A673 (cell line): ENCODE results near the gene GOLGB1.

ENCODE experiments used
- CTCF ChIP-seq: fragments of 300-800, 200-600 bp; sonication (generic); conservative IDR thresholded peaks from 2 replicates; pipeline ENCODE4 v1.5.1; 2017; ENCODE audit warnings: low read depth, mild to moderate bottlenecking, antibody characterized with exemption, low read length, moderate library complexity, mixed read lengths
- EZH2 ChIP-seq: fragments of 200-600 bp; sonication (generic); IDR thresholded peaks from 2 replicates; pipeline ENCODE4 v1.6.1; 2017; ENCODE audit warnings: borderline replicate concordance, low read depth, mild to moderate bottlenecking, mixed read lengths, antibody characterized with exemption, low read length; ENCODE audit not compliant: poor library complexity, severe bottlenecking

- TF ChIP-seq CTCF (no peak), EZH2 (no peak)
Measured at GRCh38 chr3:121796970-121797369, 47.4 kb upstream of the GOLGB1 start.
